Measurements from ENCODE around the gene SMYD3. TPM values are rescaled to one million over a fixed set of nuclear protein-coding genes. Genes with fewer than 3 reads are reported as not detected.

Gene SMYD3
- total and polyA plus RNA-seq, 2 donors: 22.0 to 27.0 TPM

DNA sequence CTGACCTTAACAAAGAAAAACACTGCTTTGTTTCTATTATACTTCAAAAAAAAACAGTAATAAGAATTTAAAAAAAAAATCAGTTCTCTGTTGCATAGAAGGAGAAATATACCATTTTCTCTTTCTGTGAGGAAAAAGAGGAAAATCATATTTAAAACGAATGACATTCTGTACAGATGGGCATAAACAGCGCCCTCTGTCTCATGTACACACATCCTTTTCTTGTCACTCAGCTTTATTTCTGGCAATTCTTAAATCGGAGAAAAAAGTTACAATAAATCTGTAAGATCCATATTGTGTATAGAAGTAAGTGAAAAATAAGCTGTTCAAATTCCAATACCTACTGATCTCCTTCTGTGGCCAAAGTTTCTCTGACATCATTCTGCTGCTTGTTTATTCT lies 245.4 kb downstream of the SMYD3 start:
- no peaks in the 10 kb centered on the region for H3K27me3 ChIP-seq (ENCODE audit: control insufficient read depth in 2 of 2, insufficient read depth in 1 of 2, low read length in 1 of 2)

DNA sequence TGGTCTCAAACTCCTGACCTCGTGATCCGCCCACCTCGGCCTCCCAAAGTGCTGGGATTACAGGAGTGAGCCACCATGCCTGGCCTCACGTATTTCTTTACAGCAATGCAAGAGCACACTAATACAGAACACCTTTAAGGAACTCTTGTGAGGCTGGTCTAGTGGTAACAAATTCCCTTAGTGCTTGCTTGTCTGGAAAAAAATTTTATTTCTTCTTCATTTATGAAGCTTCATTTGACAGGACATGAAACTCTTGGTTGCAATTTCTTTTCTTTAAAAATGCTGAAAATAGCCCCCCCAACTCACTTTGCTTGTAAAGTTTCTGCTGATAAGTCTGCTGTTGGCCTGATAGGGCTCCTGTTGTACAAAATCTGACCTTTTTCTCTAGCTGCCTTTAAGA lies 248.8 kb downstream of the SMYD3 start:
- Histone ChIP-seq H3K36me3 (ENCODE audit: control insufficient read depth in 2 of 2, insufficient read depth in 2 of 2, low read length in 1 of 2) (no peaks in the 10 kb centered on the region), H3K27ac (ENCODE audit: low read depth in 1 of 2, low read length in 1 of 2) (no peak overlapping the region), H3K4me3 (ENCODE audit: low read length in 2 of 2) (no peak overlapping the region), H3K4me1 (ENCODE audit: control insufficient read depth in 2 of 2, insufficient read depth in 2 of 2, low read length in 2 of 2) (no peaks in the 10 kb centered on the region), H3K27me3 (ENCODE audit: control insufficient read depth in 2 of 2, insufficient read depth in 1 of 2, low read length in 1 of 2) (no peaks in the 10 kb centered on the region), H3K9me3 (ENCODE audit: control insufficient read depth in 2 of 2, insufficient read depth in 1 of 2, low read length in 1 of 2) (peaks cover 0 to 12% of the 10 kb centered on the region in 2 donors)
- no peak for DNase-seq (ENCODE audit: low read depth in 6 of 9, low spot score in 9 of 9)
- WGBS: 95% methylated on average over 4 of the region's 4 CpGs

More for the DNA sequence above, 245.4 kb downstream of the SMYD3 start:
- no peaks in the 10 kb centered on the region for H3K36me3 ChIP-seq (ENCODE audit: control insufficient read depth in 2 of 2, insufficient read depth in 2 of 2, low read length in 1 of 2)
- WGBS: 91% methylated on average over 3 of the region's 3 CpGs
- no peak overlapping the region for H3K4me3 ChIP-seq (ENCODE audit: low read length in 2 of 2)
- peaks cover 0 to 12% of the 10 kb centered on the region in 2 donors for H3K9me3 ChIP-seq (ENCODE audit: control insufficient read depth in 2 of 2, insufficient read depth in 1 of 2, low read length in 1 of 2)
- no peak overlapping the region for H3K27ac ChIP-seq (ENCODE audit: low read depth in 1 of 2, low read length in 1 of 2)
- no peak for DNase-seq (ENCODE audit: low read depth in 6 of 9, low spot score in 9 of 9)
- H3K4me1 ChIP-seq (ENCODE audit: control insufficient read depth in 2 of 2, insufficient read depth in 2 of 2, low read length in 2 of 2): no peaks in the 10 kb centered on the region

GRCh38 chr1:246255773-246256172 lies 251.3 kb downstream of the SMYD3 start:
- H3K4me3 ChIP-seq (ENCODE audit: low read length in 2 of 2): no peak overlapping the region
- no peaks in the 10 kb centered on the region for H3K27me3 ChIP-seq (ENCODE audit: control insufficient read depth in 2 of 2, insufficient read depth in 1 of 2, low read length in 1 of 2)
- WGBS: 96% methylated on average over 2 of the region's 2 CpGs
- no peaks in the 10 kb centered on the region for H3K4me1 ChIP-seq (ENCODE audit: control insufficient read depth in 2 of 2, insufficient read depth in 2 of 2, low read length in 2 of 2)
- H3K36me3 ChIP-seq (ENCODE audit: control insufficient read depth in 2 of 2, insufficient read depth in 2 of 2, low read length in 1 of 2): no peaks in the 10 kb centered on the region
- H3K9me3 ChIP-seq (ENCODE audit: control insufficient read depth in 2 of 2, insufficient read depth in 1 of 2, low read length in 1 of 2): peaks cover 0 to 12% of the 10 kb centered on the region in 2 donors
- DNase-seq (ENCODE audit: low read depth in 6 of 9, low spot score in 9 of 9): no peak
- H3K27ac ChIP-seq (ENCODE audit: low read depth in 1 of 2, low read length in 1 of 2): no peak overlapping the region

DNA sequence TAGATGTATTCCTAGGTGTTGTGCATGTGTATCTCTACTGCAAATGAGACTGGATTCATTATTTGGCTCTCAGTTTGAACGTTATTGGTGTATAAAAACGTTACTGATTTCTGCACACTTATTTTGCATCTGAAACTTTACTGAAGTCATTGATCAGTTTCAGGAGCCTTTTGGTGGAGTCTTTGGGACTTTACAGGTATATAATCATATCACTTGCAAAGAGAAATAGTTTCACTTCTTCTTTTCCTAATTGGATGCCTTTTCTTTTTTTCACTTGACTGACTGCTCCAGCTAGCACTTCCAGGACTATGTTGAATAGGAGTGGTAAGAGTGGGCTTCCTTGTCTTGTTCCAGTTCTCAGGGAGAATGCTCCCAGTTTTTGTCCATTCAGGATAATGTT lies 252.2 kb downstream of the SMYD3 start:
- Histone ChIP-seq H3K4me3 (ENCODE audit: low read length in 2 of 2) (no peak overlapping the region), H3K27ac (ENCODE audit: low read depth in 1 of 2, low read length in 1 of 2) (no peak overlapping the region), H3K36me3 (ENCODE audit: control insufficient read depth in 2 of 2, insufficient read depth in 2 of 2, low read length in 1 of 2) (no peaks in the 10 kb centered on the region), H3K9me3 (ENCODE audit: control insufficient read depth in 2 of 2, insufficient read depth in 1 of 2, low read length in 1 of 2) (peaks cover 0 to 7% of the 10 kb centered on the region in 2 donors), H3K4me1 (ENCODE audit: control insufficient read depth in 2 of 2, insufficient read depth in 2 of 2, low read length in 2 of 2) (no peaks in the 10 kb centered on the region), H3K27me3 (ENCODE audit: control insufficient read depth in 2 of 2, insufficient read depth in 1 of 2, low read length in 1 of 2) (no peaks in the 10 kb centered on the region)
- no peak for DNase-seq (ENCODE audit: low read depth in 6 of 9, low spot score in 9 of 9)
- 93% methylated on average over 2 of the region's 2 CpGs for WGBS

DNA sequence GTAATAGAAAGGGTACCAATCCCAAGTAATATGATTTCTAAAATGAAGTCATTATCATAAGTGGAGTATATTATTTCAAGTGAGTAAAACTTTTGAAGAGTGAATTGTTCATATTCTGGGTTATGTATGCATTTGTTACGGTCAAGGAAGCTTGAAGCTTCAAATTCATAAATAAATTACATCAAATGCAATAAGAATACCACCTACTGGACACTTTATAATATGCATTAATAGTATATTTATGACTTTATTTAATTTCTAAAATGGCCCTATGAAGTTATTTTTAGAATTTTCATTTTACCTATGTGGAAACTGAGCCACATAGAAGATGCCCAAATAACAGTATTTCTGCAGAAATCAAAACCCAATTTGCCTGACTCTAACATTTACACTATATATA lies 260.6 kb downstream of the SMYD3 start:
- 97% methylated on average over 1 of the region's 1 CpG for WGBS
- Histone ChIP-seq H3K4me1 (ENCODE audit: control insufficient read depth in 2 of 2, insufficient read depth in 2 of 2, low read length in 2 of 2) (no peaks in the 10 kb centered on the region), H3K4me3 (ENCODE audit: low read length in 2 of 2) (no peak overlapping the region)

DNA sequence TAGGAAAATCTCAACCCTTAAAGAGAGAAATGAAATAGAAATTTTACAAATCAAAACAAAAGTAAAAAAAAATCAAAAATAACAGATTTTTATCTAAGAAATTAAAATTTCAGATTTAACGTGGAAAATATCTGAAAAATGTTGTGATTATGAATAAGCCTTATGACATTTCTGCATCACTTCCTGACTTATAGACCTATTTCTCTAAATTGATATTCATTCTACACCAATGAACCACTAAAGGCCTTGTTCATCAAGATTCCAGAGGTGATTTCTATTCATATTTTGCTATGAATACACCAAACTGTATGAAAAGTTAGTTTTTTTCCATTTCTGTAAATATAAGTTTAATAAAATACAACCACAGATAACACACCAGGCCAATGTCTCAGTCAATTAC lies 261.5 kb downstream of the SMYD3 start:
- Histone ChIP-seq H3K4me3 (ENCODE audit: low read length in 2 of 2) (no peak overlapping the region), H3K36me3 (ENCODE audit: control insufficient read depth in 2 of 2, insufficient read depth in 2 of 2, low read length in 1 of 2) (no peaks in the 10 kb centered on the region), H3K9me3 (ENCODE audit: control insufficient read depth in 2 of 2, insufficient read depth in 1 of 2, low read length in 1 of 2) (no peaks in the 10 kb centered on the region), H3K27ac (ENCODE audit: low read depth in 1 of 2, low read length in 1 of 2) (no peak overlapping the region), H3K27me3 (ENCODE audit: control insufficient read depth in 2 of 2, insufficient read depth in 1 of 2, low read length in 1 of 2) (no peaks in the 10 kb centered on the region), H3K4me1 (ENCODE audit: control insufficient read depth in 2 of 2, insufficient read depth in 2 of 2, low read length in 2 of 2) (no peaks in the 10 kb centered on the region)
- DNase-seq (ENCODE audit: low read depth in 6 of 9, low spot score in 9 of 9): no peak
- WGBS: 97% methylated on average over 1 of the region's 1 CpG

More for the DNA sequence above, 260.6 kb downstream of the SMYD3 start:
- no peaks in the 10 kb centered on the region for H3K36me3 ChIP-seq (ENCODE audit: control insufficient read depth in 2 of 2, insufficient read depth in 2 of 2, low read length in 1 of 2)
- DNase-seq (ENCODE audit: low read depth in 6 of 9, low spot score in 9 of 9): no peak
- no peaks in the 10 kb centered on the region for H3K27me3 ChIP-seq (ENCODE audit: control insufficient read depth in 2 of 2, insufficient read depth in 1 of 2, low read length in 1 of 2)
- no peaks in the 10 kb centered on the region for H3K9me3 ChIP-seq (ENCODE audit: control insufficient read depth in 2 of 2, insufficient read depth in 1 of 2, low read length in 1 of 2)
- H3K27ac ChIP-seq (ENCODE audit: low read depth in 1 of 2, low read length in 1 of 2): no peak overlapping the region

- no peaks in the 10 kb centered on the region for H3K4me1 ChIP-seq (ENCODE audit: control insufficient read depth in 2 of 2, insufficient read depth in 2 of 2, low read length in 2 of 2)
- no peaks in the 10 kb centered on the region for H3K36me3 ChIP-seq (ENCODE audit: control insufficient read depth in 2 of 2, insufficient read depth in 2 of 2, low read length in 1 of 2)
- H3K27me3 ChIP-seq (ENCODE audit: control insufficient read depth in 2 of 2, insufficient read depth in 1 of 2, low read length in 1 of 2): no peaks in the 10 kb centered on the region
- H3K4me3 ChIP-seq (ENCODE audit: low read length in 2 of 2): no peak overlapping the region
- 99% methylated on average over 3 of the region's 3 CpGs for WGBS
- no peak for DNase-seq (ENCODE audit: low read depth in 6 of 9, low spot score in 9 of 9)
- no peak overlapping the region for H3K27ac ChIP-seq (ENCODE audit: low read depth in 1 of 2, low read length in 1 of 2)
- no peaks in the 10 kb centered on the region for H3K9me3 ChIP-seq (ENCODE audit: control insufficient read depth in 2 of 2, insufficient read depth in 1 of 2, low read length in 1 of 2)
These were observed 275.0 kb downstream of the SMYD3 start for GRCh38 chr1:246232126-246232525.

- 87% methylated on average over 2 of the region's 2 CpGs for WGBS
- Histone ChIP-seq H3K9me3 (ENCODE audit: control insufficient read depth in 2 of 2, insufficient read depth in 1 of 2, low read length in 1 of 2) (peaks cover 0 to 7% of the 10 kb centered on the region in 2 donors), H3K27me3 (ENCODE audit: control insufficient read depth in 2 of 2, insufficient read depth in 1 of 2, low read length in 1 of 2) (no peaks in the 10 kb centered on the region), H3K4me3 (ENCODE audit: low read length in 2 of 2) (no peak overlapping the region), H3K27ac (ENCODE audit: low read depth in 1 of 2, low read length in 1 of 2) (no peak overlapping the region), H3K36me3 (ENCODE audit: control insufficient read depth in 2 of 2, insufficient read depth in 2 of 2, low read length in 1 of 2) (no peaks in the 10 kb centered on the region), H3K4me1 (ENCODE audit: control insufficient read depth in 2 of 2, insufficient read depth in 2 of 2, low read length in 2 of 2) (no peaks in the 10 kb centered on the region)
- DNase-seq (ENCODE audit: low read depth in 6 of 9, low spot score in 9 of 9): no peak
These were observed 281.0 kb downstream of the SMYD3 start for GRCh38 chr1:246226041-246226440.

DNA sequence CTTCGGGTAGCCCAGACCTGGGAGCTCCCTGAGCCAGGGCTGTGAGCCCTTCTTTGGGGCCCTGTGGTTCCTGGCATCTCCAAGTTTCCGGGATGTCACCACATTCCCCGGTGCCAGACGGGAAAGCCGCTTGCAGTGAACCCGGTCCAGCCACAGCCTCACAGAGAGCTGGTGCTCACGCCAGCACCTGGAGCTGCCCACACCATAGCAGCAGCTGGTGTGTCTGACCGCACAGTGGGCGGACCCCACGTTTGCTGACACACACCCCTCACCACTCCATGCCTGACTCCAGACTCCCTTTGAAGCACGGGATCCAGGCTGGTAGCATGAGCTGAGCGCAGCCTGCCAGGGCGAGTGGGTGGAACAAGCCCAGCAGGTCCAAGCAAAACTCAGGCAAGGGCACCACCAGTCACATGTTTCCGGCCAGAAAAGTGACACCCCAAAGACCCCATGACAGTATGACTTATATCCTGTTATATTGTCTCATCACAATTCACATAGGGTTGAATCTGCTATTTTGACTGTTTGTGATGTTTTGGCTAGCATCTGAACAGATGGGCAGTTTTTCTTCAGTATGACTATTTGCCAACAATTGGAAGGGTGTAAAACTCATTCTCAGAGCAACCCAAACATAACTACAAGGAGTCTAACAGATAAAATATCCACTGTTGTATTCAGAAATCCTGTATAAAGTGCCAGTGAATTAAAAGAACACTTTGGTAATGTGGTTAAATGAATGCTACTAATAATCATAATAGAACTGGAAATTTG lies 285.4 kb downstream of the SMYD3 start:
- H3K27me3 ChIP-seq (ENCODE audit: control insufficient read depth in 2 of 2, insufficient read depth in 1 of 2, low read length in 1 of 2): no peaks in the 10 kb centered on the region
- no peak overlapping the region for H3K27ac ChIP-seq (ENCODE audit: low read depth in 1 of 2, low read length in 1 of 2)
- H3K9me3 ChIP-seq (ENCODE audit: control insufficient read depth in 2 of 2, insufficient read depth in 1 of 2, low read length in 1 of 2): peaks cover 1 to 20% of the 10 kb centered on the region in 2 donors
- H3K4me1 ChIP-seq (ENCODE audit: control insufficient read depth in 2 of 2, insufficient read depth in 2 of 2, low read length in 2 of 2): peaks cover 0 to 12% of the 10 kb centered on the region in 2 donors
- 98% methylated on average over 14 of the region's 14 CpGs for whole genome bisulfite sequencing
- no peak for DNase-seq (ENCODE audit: low read depth in 6 of 9, low spot score in 9 of 9)
- H3K36me3 ChIP-seq (ENCODE audit: control insufficient read depth in 2 of 2, insufficient read depth in 2 of 2, low read length in 1 of 2): peaks cover 0 to 6% of the 10 kb centered on the region in 2 donors
- no peak overlapping the region for H3K4me3 ChIP-seq (ENCODE audit: low read length in 2 of 2)

Data from thymus (tissue), 11 donors.